Progenitor cell of endocrine pancreas (in vitro differentiated cells): ENCODE results near the gene SLC6A2. TPM values are rescaled to one million over a fixed set of nuclear protein-coding genes. Genes with fewer than 3 reads are reported as not detected.

Experiments used
- DNase-seq: peaks from one replicate; pipeline ENCODE4 v3.0.0; 2021; ENCODE audit warnings: low spot score; ENCODE audit not compliant: unreplicated experiment
- H3K27ac Mint-ChIP-seq: 2 replicates; pipeline ENCODE4 v1.8.0; 2021; ENCODE audit warnings: mild to moderate bottlenecking, moderate library complexity, mixed read lengths
- H3K27me3 Mint-ChIP-seq: 2 replicates; pipeline ENCODE4 v1.8.0; 2021; ENCODE audit warnings: mixed read lengths
- H3K36me3 Mint-ChIP-seq: 2 replicates; pipeline ENCODE4 v1.8.0; 2022; ENCODE audit warnings: mixed read lengths; ENCODE audit not compliant: insufficient read depth
- H3K4me1 Mint-ChIP-seq: 2 replicates; pipeline ENCODE4 v1.8.0; 2021; ENCODE audit warnings: low read depth, mixed read lengths
- H3K4me3 Mint-ChIP-seq: 2 replicates; pipeline ENCODE4 v1.8.0; 2021; ENCODE audit warnings: low read depth, mild to moderate bottlenecking, moderate library complexity, mixed read lengths
- H3K9me3 Mint-ChIP-seq: 2 replicates; pipeline ENCODE4 v1.8.0; 2021; ENCODE audit warnings: low read depth, mixed read lengths
- CTCF ChIP-seq: fragments of 200-600 bp; sonication (generic); IDR thresholded peaks from one replicate; pipeline ENCODE4 v1.5.0; 2021; ENCODE audit warnings: antibody characterized with exemption, mild to moderate bottlenecking; ENCODE audit not compliant: unreplicated experiment
- total RNA-seq: library from RNA; stranded (reverse); gene quantifications from 2 replicates; pipeline ENCODE4 v1.2.1, GENCODE V29; 2021

SLC6A2 gene
- total RNA-seq, 1 donor from 2014 or later = not detected

GRCh38 chr16:55671974-55672280 lies 16.1 kb downstream of the SLC6A2 start:
- Mint-ChIP-seq H3K27ac (no peak overlapping the region), H3K27me3 (peaks cover 36% of the 10 kb centered on the region), H3K4me1 (peaks cover 7% of the 10 kb centered on the region), H3K36me3 (no peaks in the 10 kb centered on the region), H3K4me3 (no peak overlapping the region), H3K9me3 (no peaks in the 10 kb centered on the region)
- no peak for TF ChIP-seq CTCF
- no peak for DNase-seq

DNA sequence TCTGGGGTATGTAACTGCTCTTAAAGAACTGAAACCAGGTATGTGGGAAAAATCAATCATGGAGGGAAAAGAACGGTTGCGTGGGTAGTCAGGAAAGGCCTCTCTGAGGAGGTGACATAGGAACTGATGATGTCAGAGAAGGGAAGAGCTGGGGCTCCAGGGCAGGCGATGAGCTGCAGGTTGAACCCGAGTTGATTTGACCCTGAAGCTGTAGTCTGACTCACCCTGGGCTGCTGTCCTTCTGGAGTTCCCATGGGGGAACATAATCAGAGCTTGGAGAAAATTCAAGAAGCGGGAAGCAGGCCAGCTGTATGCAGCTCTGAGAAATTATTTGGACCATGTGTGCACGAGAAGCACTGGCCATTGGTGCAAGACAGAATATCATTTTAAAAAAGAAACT lies 16.7 kb downstream of the SLC6A2 start:
- H3K4me1 Mint-ChIP-seq = peaks cover 7% of the 10 kb centered on the region
- H3K27ac Mint-ChIP-seq = no peak overlapping the region
- TF ChIP-seq CTCF = no peak
- H3K4me3 Mint-ChIP-seq = no peak overlapping the region
- H3K27me3 Mint-ChIP-seq = peaks cover 35% of the 10 kb centered on the region
- DNase-seq = no peak
- H3K9me3 Mint-ChIP-seq = no peaks in the 10 kb centered on the region
- H3K36me3 Mint-ChIP-seq = no peaks in the 10 kb centered on the region

DNA sequence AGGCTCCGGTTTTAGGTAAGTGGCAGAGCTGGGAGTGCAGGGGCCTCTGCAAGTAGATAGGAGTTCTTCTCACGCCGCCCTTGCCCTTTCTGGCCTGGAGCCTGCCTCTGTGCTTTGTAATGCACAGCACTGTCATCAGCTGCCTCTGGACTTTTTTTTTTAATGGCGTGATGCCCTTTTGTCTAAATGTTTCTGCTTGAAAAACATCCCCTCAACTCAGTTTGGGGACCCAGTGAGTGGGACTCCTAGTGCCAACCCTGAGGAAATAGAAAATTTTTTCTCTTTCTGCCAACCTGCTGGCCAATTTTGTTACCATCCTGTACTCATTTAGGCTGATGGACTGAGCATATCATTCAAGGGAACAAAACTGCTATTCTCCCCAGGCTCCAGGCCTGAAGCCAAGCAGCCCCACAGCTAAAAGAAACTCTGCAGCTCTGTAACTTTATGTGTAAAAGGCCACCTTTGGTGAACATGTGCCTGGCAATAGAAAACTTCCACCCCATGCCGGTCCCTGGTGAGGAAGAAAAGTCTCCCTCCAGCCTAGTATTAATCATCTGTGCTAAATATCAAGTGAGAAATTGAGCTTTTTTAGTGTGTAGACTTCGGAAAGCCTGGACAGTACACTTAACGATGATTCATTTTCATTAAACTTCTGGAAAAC lies 22.5 kb downstream of the SLC6A2 start:
- Mint-ChIP-seq H3K4me1 (peaks cover 2% of the 10 kb centered on the region), H3K27ac (peak overlapping the region; percentile 29), H3K9me3 (no peaks in the 10 kb centered on the region), H3K4me3 (no peak overlapping the region), H3K36me3 (no peaks in the 10 kb centered on the region), H3K27me3 (peaks cover 38% of the 10 kb centered on the region)
- DNase-seq = no peak
- no peak for TF ChIP-seq CTCF

GRCh38 chr16:55682086-55682485 lies 26.3 kb downstream of the SLC6A2 start:
- DNase-seq = no peak
- Mint-ChIP-seq H3K4me1 (no peaks in the 10 kb centered on the region), H3K36me3 (no peaks in the 10 kb centered on the region), H3K27me3 (peaks cover 33% of the 10 kb centered on the region), H3K4me3 (no peak overlapping the region), H3K27ac (no peak overlapping the region), H3K9me3 (no peaks in the 10 kb centered on the region)
- no peak for TF ChIP-seq CTCF

GRCh38 chr16:55685973-55686372 lies 30.2 kb downstream of the SLC6A2 start:
- DNase-seq = no peak
- no peak for TF ChIP-seq CTCF
- peaks cover 33% of the 10 kb centered on the region for H3K27me3 Mint-ChIP-seq
- no peak overlapping the region for H3K4me3 Mint-ChIP-seq
- no peak overlapping the region for H3K27ac Mint-ChIP-seq
- H3K4me1 Mint-ChIP-seq = no peaks in the 10 kb centered on the region
- H3K36me3 Mint-ChIP-seq = no peaks in the 10 kb centered on the region
- H3K9me3 Mint-ChIP-seq = no peaks in the 10 kb centered on the region
